Measurements from ENCODE around the gene PIP4K2A.

The PIP4K2A gene

DNA sequence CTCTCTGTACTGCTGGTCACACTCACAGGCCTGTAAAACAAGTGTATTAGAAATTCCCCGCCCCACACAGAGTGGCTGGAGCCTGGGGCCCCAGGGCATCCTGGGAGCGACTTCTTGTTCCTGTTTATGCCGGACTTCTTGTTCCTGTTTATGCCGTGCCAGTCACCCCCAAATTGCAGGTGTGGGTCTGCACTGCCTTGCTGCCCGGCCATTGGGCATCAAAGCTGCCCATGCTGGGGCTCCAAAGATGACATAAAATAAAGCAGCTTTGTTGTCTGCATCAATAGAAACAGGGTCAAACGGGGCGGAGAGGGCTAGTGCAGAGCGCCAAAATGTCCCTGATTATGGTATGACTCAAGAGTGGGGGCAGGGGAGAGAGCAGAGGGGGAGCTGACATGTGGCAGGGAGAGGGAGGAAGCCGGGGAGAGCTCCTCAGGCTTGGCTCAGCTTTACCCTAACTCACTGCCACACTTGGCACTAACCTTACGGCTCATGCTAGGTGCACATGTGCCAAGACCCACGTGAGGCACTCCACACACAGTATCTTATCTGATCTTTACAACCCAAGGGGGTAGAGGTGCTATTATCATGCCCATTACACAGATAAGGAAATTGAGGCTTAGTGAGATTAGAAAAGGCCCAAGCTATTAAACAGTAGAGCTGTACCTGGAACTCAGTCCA lies 98.4 kb downstream of the PIP4K2A start:
- DNase-seq: no peak

DNA sequence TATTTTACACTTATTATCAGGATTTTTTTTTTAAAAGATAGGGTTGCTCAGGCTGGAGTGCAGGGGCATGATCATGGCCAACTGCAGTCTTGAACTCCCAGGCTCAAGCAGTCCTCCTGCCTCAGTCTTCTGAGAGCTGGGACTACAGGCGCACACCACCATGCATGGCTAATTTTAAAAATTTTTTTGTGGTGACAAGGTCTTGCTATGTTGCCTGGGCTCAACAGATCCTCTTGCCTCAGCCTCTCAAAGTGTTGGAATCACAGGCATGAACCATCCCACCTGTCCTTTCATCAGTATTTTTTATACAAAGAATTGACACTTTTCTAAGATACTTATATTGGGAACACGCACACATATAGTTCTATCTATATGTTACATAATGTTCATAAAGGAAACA lies 99.3 kb downstream of the PIP4K2A start:
- no peak for DNase-seq

DNA sequence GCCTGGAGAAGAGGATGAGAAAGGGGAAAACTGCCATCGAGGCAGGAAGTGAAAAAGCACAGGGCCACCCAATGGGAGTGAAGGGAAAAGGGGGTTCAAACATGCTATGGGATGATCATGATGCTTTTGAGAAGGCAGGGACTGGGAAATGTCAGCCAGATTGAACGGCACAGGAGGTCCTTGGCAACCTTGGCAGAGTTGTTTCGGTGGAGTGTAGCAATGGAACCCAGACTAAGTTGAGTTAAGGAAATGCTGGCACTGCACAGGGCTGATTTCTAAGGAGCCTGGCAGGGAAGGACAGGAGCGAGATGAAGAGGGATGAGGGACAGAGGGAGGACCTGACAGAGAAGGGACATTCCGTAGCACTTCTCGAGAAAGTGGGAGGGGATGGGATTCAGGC lies 101.4 kb downstream of the PIP4K2A start:
- DNase-seq: no peak

DNA sequence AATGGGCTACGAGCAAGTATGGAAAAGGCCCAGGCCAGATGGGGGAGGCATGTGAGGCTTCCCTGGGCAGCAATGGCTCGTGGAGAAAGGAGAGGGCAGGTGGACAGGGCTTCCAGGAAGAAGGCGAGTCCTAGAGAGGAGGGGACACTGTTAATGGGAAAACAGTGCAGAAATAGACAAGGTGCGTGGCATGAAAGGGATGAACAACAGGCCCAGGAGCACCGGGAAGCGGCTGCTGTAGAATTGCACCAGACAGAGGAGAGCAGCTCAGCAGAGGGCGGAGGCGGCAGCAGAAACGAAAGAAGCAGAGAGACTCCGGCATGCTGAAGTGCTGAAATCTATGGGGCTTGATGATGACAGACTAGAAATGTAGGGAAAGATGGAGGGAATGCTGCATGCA lies 102.1 kb downstream of the PIP4K2A start:
- no peak for DNase-seq

DNA sequence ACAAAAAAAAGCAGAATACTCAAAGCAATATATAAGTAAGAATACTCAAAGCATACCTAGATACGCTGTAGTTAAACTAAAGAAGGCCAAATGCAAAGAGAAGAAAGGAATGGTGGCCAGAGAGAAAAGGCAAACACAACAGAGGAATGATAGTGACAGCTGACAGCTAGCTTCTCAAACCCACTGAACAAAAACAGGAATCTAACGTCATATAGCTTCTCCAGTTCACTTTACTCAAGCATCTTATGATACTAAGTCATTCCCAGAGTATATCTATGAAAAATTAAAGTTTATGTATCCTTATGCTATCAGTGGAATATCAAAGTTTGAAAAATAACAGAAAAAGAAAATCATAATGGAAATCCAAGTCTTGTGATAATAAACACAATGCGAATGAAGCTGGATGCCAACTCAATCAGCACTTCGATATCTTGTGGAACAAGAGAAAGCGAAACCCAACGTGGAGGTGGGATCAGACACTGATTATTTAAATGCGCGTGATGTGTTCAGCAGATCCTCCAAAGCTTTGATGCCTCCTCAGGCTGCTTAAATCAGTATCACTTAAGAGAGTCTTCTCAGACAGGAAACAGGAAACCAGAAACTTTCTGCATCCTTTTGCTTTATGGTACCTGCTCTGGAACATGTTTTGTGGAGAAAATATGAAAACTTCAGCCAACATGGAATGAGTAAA lies 102.8 kb downstream of the PIP4K2A start:
- no peak for DNase-seq

DNA sequence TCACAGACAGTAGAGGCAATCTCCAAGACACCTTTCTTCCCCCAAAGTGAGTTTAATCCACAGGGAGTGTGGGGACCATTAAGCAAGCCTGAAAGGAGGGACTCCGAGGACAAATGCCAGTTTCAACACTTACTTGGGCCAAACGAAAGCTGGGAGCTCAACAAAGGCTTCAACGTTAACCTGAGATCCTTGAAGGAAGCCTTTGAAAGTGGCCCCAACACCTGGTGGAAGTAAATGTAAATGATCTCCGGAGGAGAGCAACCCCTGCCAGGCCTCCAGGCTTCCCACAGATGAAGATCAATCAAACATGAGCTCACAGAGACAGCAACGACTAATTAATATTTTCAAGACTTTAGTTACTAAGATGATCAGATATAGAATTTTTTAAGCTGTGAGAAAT lies 103.8 kb downstream of the PIP4K2A start:
- DNase-seq: no peak

DNA sequence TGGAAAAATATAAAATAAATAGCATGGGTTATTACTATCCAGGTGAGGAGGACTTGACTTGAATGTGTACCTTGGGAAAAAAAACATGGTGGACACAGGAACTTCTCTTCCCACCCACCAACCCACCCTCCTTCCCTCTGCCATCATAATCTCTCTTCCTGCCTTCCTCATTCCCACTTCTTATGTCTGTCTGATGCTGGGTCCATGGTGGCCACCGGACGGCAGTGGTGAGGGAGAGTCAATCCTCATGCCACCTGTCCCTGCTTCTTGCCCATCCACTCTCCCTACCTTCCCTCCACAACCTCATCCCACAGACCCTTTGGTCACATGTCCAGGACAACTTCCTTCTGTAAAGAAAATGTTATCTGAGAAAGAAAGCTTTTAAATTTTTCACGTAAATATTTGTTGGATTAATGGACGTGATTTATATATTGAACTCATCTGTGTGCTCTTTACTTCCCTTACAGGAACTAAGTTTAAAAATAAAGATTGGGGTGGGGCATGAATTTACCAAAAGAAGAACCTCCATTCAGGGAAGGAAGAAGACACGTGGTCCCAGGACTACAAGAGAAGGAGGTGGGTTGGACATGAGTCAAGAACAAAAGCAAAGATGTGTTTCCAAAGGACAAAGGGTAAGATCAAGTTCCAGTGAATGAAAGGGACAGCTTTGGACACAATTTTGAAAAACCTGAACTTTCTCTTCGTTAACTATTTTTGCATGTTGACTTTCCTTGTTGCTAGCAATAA lies 104.5 kb downstream of the PIP4K2A start:
- DNase-seq: no peak

DNA sequence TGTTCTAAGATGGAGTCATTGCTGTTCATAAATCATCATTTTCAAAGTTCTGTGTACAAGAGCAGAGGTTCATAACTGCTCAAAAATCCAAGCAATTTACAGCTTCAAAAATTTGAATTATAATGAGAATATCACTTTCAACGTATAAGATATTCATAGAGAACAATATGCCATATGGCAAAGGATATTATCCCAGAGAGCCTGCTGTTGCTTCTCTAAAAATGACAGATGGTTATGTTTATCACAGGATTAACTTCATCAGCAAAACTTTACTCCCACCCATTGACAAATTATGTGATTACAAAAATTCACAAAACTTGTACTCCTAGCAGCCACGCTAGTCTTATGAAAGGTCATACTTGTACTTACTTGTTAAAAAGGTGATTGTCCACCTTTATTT lies 105.1 kb downstream of the PIP4K2A start:
- DNase-seq: no peak

DNA sequence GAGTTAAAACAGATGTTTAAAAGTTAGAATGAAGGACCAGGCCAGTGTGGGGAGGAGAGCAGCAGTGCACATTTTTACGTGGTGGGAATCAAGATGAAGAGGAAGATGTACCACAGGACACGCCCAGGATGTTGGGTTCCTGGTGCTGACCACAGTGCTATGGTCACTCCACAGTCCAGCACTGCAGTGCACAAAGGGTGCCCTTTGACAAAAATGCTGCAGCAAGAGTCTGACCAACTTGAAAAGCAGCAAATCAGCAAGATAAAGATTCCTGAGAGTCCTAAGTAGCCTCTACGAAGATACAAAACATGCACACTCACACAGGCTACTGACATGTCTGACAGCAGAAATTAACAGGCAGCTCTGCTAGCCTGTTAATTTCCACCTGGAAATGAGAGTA lies 107.1 kb downstream of the PIP4K2A start:
- DNase-seq: no peak

DNA sequence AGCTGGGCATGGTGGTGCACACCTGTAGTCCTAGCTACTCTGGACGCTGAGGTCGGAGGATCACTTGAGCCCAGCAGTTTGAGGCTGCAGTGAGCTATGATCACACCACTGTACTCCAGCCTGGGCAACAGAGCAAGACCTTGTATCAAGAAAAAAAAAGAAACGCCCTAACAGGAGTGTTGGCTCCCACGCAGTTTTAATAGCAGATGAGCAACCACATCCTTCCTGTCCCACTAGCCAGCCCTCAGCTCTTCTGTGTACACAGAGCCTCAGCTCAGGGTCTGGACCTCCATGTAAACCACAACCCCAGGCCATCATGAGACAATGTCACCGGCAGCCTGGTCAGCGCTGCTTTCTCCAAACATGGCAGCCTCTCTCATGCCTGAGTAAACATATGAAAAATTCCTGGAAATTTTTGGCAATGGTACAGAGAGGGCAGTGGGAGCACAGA lies 108.2 kb downstream of the PIP4K2A start:
- DNase-seq: no peak

DNA sequence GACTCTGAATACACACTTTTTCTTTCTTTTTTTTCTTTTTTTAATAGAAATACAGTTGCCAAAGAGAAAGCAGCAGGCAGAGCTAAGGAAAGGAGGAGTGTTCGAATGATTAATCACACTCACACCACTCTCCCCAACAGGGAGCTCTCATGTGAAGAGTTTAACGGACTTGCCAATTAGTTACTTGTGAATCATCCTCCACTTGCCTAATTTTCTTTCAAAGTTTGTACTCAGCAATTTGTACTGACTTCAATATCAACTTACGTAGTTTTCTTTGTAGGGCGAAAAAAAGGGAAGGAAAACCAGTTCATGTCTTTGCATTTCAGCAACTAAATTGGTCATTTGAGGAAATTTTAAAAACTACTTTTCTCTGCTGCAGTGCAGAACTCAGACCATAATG lies 109.2 kb downstream of the PIP4K2A start:
- DNase-seq: no peak

DNA sequence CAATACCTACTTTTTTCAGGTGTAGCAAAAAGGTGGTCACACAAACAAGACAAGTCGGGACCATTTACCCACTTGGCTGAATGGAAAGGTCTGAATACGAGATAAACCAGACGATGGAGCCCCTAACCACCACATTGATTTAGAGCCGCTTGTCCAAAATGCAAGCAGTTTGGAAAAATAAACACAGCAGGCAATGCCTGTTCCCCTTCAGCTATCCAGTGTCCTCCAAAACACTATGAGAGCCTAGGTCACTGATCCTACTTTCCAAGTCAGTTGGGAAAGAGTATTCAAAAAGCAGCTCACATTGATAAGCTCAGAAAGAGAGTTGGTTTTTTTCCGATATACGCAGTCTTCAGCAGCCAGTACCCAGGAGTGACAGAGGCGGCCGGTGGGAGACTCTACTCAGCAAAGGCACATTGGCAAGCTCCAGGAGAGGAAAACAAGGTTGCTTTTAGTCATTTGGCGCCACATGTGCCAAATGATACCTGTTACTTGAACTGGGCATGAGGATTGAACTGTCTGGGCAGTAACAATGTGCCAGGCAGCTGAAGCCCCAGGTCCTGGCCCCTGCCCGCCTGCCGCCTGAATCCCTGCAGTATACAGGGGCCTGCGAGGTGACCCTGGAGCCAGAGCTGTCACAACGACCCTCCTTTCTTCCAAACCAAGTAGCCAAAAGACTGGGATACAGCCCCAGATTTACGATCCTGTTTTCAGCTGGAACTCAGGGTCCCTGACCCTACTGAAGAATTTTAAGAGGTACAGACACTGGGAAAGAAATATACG lies 109.8 kb downstream of the PIP4K2A start:
- no peak for DNase-seq

DNA sequence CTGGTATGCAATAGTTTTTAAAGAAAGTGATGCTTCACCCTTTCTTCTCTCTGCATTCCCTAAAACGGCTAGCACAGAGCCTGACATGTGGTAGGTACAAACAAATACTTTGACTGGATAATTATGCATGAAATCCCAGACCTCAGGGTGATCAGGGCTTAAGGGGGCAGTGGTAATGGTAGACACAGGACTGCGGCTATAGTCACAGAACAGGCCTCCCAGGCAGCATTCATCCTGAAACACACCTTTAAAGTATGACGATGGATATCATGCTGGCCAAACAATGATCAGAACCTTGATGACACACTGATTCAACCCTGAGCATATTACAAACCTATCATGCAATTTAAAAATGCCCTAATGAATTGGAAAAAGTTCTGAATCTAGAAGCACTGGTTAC lies 110.8 kb downstream of the PIP4K2A start:
- DNase-seq: no peak

DNA sequence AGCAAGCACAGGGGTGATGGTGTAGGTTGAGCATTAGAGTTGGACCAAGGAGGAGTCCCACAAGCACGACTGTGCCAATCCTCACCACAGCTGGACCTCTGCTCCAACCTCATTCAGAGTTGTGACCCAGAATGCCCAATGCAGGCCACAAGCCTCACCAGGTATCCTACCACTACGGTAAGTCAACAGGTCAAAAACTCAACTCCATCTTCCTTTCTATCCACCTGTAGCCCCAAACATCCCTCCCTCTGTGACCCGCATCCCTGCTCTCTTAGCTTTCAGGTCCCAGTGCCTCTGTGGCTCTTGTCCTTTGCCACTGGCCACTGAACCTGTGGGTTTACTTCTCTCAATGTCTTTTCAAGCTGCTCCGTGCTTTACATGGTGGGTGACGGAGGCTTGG lies 112.8 kb downstream of the PIP4K2A start:
- no peak for DNase-seq

DNA sequence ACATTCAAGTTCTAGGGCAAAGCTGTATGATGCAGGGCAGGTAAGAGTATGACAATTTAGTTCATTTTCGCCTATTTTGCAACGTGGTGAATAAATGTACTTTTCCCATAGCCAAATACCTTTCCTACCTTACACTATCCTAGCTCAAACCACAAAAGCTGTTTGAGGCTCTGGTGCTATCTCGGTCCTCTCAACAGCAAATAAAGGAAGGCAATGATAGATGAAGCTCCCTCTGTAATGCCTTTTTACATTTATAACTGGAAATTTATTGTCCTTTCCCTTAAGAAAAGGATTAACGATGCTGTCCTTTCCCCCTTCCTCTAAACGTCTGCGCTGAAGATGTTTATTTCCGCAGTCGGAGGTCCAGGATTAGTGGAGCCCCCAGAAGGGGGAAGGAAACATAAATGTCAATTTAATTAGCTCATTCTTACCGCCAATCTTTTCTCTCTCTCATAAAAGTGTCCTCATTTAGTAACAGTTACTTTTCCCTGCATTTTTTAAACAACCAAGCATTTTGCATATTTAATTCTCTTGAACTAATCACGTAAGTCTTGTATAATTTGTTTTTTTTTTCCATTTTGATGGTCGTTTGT lies 114.6 kb downstream of the PIP4K2A start:
- DNase-seq: no peak

DNA sequence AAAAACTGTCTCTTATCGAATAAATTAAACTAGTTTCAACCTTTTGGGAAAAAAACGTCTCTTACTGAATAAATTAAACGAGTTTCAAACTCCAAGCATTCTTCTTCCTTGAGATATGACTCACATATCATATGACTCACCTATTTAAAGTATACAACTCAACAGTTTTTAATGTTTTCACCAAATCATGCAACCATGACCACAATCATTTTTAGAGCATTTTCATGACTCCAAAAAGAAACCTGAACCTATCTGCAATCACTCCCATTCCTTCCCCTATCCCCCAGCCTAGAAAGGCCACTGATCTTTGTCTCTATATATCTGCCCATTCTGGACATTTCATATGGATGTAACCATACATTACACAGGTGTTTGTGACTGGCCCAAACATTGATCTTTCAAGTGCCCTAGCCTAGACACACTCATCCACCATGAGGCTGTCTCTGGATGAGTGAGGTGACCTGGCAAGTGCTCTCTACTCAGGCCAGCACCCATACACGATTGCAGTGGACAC lies 115.3 kb downstream of the PIP4K2A start:
- no peak for DNase-seq

DNA sequence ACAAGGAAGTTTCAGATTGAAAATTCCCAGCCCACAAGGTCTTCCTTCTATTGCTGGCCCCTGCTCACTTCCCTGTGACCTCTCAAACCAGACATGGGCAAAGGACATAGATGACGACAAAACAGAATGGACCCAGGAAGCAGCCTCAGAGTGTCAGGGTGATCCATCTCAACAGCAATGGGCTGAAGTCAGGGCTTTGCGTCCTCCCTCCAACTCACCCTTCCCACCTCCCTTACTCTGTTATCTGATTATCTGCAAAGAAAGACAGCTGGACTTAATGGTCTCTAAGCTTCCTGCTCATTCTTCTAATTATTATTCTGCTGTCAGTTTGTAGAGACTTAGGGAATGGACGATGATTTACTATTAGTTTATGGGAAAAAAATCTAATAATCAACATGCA lies 115.9 kb downstream of the PIP4K2A start:
- no peak for DNase-seq

DNA sequence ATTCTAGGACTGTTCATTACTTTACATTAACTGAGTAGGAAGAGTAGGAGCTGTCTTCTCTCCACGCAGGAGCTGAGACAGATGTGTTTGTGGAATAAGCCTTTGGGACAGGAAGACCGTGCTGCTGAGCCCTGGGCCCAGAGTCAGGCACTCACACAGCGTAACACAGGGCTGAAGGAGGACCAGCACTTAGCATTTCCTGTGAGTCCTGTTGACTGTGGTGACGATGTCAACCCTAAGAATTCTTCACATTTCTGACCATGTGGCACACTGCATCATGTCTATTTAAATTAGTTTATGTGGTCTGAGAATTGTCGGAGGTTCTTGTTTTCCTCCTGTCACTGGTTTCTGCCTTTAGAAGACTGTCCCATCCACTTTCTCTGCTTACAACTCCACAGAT lies 117.2 kb downstream of the PIP4K2A start:
- no peak for DNase-seq

DNA sequence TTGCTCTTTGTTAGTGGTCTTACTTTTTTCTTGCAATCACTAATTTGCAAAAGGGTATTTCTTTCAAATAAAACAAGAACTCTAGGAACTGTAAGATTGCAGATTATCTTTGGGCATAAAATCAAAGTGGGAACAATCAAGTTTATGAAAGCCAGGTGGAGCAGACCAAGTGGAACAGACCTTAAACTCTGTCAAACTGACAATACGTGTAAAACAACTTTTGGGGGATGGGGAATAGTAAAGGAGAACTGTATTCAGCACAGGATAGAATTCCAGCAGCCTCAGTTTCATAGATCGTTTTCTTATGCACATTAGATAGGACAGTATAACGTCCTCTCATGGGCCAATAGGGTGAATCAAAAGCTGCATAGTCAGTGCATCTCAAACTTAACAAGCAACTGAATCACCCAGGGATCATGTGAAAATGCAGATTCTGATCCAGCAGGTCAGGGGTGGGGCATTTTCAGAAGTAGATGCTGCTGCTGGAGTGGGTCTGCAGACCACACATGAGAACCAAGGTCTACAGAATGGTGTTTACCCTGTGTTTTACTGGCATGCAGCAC lies 120.7 kb downstream of the PIP4K2A start:
- no peak for DNase-seq

DNA sequence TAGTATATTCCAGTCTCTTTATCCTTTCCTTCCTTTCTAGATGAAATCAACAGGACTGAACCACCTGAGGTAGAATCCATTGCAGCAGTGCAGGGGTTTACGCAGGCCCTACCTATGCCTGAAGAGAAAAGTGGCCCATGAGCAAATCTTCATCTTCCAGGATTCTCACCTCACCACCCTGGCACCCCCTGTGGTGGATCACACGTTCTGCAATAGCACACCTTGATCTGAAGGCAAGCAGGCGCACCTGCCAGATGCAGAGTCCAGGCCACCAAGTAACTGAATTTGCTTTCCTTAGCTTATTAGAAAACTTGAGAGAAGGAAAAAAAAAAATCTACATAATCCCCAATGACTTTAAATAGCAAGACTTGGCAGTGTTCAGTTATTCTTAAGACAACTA lies 121.4 kb downstream of the PIP4K2A start:
- DNase-seq: no peak

DNA sequence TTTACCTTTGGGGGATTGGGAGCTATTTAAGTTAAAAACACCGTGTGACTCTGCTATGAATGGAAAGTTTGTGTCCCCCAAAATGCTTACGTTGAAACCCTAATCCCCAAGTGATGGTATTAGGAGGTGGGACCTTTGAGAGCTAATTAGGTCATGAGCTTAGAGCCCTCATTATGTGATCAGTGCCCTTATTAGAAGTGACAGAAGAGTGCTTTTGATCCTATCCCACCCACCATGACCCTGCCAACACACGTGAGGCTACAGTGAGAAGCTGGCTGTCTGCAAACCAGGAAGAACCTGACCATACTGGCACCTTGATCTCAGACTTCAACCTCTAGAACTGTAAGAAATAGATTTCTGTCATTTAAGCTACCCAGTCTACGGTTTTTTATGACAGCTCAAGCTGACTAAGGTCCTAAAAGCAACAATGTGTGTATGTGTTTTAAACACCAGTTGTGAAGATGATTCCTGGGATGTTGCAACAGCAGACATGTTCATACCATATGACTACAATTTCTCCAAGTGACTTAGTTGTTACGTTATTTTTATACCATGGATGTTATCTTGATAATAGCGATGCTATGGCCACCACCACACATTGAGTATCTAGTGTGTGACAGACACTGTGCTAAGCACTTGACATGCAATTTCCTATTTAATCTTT lies 124.4 kb downstream of the PIP4K2A start:
- DNase-seq: no peak

DNA sequence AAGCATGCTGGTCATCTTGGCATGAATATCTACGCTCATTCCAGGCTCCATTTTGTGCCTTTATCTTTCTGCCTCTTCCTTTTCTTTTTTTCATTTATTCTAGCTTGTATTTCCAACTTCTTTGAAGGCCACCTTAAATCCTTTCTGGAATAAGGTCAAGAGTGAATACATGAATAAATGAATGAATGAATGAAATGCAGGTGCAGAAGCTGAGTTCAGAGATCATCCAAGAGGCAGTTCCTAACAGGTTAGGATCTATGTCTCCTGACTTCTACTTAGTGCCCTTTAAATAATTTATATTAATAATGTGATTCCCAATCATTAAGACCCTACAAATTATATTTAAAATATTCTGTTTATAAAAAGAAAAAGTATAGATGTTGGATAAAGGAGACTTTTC lies 125.9 kb downstream of the PIP4K2A start:
- no peak for DNase-seq
